HepG2 (cell line): ENCODE results near the gene GNAZ. TPM values are rescaled to one million over a fixed set of nuclear protein-coding genes. Genes with fewer than 3 reads are reported as not detected.
A peak's percentile ranks its signal among the peaks of the same experiment; 100 is the strongest.

Source experiments
- FOSL2 ChIP-seq: sonication (generic); formaldehyde crosslinking; IDR thresholded peaks from 2 replicates; pipeline ENCODE4 v1.4.0; 2020; ENCODE audit warnings: missing genetic modification reagents
- MAFK ChIP-seq, 2 experiments: IDR thresholded peaks in 1 of 2; conservative IDR thresholded peaks in 1 of 2; 2 replicates each; pipeline ENCODE4 v1.6.1; 2011; ENCODE audit warnings: improper control_type of control experiment in 2 of 2, low read length in 2 of 2
- NAIF1 ChIP-seq: sonication (generic); formaldehyde crosslinking; IDR thresholded peaks from 2 replicates; pipeline ENCODE4 v1.5.0; 2020; ENCODE audit warnings: mild to moderate bottlenecking, missing genetic modification reagents, borderline replicate concordance
- POLR2A ChIP-seq, 2 experiments: IDR thresholded peaks; 2 replicates each; pipeline ENCODE4 v1.6.1; 2011; ENCODE audit warnings: low read depth in 2 of 2, low read length in 2 of 2, mild to moderate bottlenecking in 1 of 2, moderate library complexity in 1 of 2; ENCODE audit not compliant: insufficient read depth in 1 of 2
- SNAPC4 ChIP-seq: sonication (generic); formaldehyde crosslinking; IDR thresholded peaks from 2 replicates; pipeline ENCODE4 v1.4.0; 2020; ENCODE audit warnings: mild to moderate bottlenecking, missing genetic modification reagents
- ZNF281 ChIP-seq: sonication (generic); formaldehyde crosslinking; IDR thresholded peaks from 2 replicates; pipeline ENCODE4 v1.4.0; 2020; ENCODE audit warnings: missing genetic modification reagents, borderline replicate concordance
- ZNF513 ChIP-seq: sonication (generic); formaldehyde crosslinking; conservative IDR thresholded peaks from 2 replicates; pipeline ENCODE4 v1.5.0; 2020; ENCODE audit warnings: missing genetic modification reagents
- ZNF749 ChIP-seq: sonication (generic); formaldehyde crosslinking; IDR thresholded peaks from 2 replicates; pipeline ENCODE4 v1.8.0; 2022; ENCODE audit warnings: mild to moderate bottlenecking, missing genetic modification reagents, moderate library complexity, borderline replicate concordance
- ZNF772 ChIP-seq: sonication (generic); formaldehyde crosslinking; IDR thresholded peaks from 2 replicates; pipeline ENCODE4 v1.5.0; 2020; ENCODE audit warnings: mild to moderate bottlenecking, missing genetic modification reagents
- polyA plus RNA-seq, 8 experiments: library from polyadenylated mRNA; depleted of rRNA in 3 of 8; stranded (reverse) in 7 of 8; unstranded in 1 of 8; fragments of >200 nt; fragmentation: Illumina TruSeq in 4 of 8; extraction: Trizol in 4 of 8; gene quantifications; 2 replicates each; pipeline versions ENCODE4 v1.2.1 to v1.2.3, GENCODE V29; 2011 to 2016; ENCODE audit warnings: low read depth in 4 of 8, missing spikeins in 1 of 8, mixed read lengths in 1 of 8; ENCODE audit not compliant: insufficient read depth in 1 of 8
- total RNA-seq, 5 experiments: library from RNA; depleted of rRNA; stranded (reverse); fragments of >200 nt; fragmentation: Illumina TruSeq; extraction: Trizol; gene quantifications; 2 replicates each; pipeline ENCODE4 v1.2.3, GENCODE V29; 2016; ENCODE audit warnings: low read depth in 1 of 5

Gene GNAZ
- total and polyA plus RNA-seq, 2 of the 13 experiments (the other 11 are each of a cell fraction or from before 2014, with no cell fraction given), result 11.4 to 22.3 TPM

- TF ChIP-seq MAFK (conservative IDR thresholded peaks at IDR 0.05 in 1 of 2, IDR thresholded peaks at IDR 0.05 in 1 of 2; ENCODE audit: low read length in 2 of 2), result 0 out of 4 replicates have a peak, but pooled peaks of 1 of the 2 experiments have one; percentile 7
- no peak for TF ChIP-seq SNAPC4 (CRISPR knock-in tag)
- TF ChIP-seq FOSL2 (CRISPR knock-in tag), result peak; percentile 77
- no peak for TF ChIP-seq ZNF749 (CRISPR knock-in tag)
- TF ChIP-seq ZNF772 (CRISPR knock-in tag), result no peak
- TF ChIP-seq ZNF513, result no peak
- peak; percentile 54; the same call in 1 of the 2 replicates for TF ChIP-seq ZNF281 (CRISPR knock-in tag)
- TF ChIP-seq POLR2A (IDR thresholded peaks at IDR 0.05; ENCODE audit: insufficient read depth in 1 of 2, low read depth in 2 of 2, low read length in 2 of 2), result no peak
- no peak for TF ChIP-seq NAIF1 (CRISPR knock-in tag)
These were observed 17.9 kb downstream of the GNAZ start (continued) for GRCh38 chr22:23088199-23088604.
